Body of pancreas (tissue), 4 donors: Measurements from ENCODE around the gene CDC42EP5.
"Not testable (repeated sequence)": the region's sequence is repeated elsewhere in the genome, so short reads cannot be mapped to it uniquely, and the experiment has no call there.

Experiments used
- POLR2A ChIP-seq, 3 donors: fragments of 450-650 bp; IDR thresholded peaks; one replicate each; pipeline ENCODE4 v1.6.1; 2016; ENCODE audit warnings: antibody characterized with exemption in 3 of 3, mild to moderate bottlenecking in 2 of 3
- TF ChIP-seq, protein P1 (sequence below), 7 experiments: fragments of 450-650 bp in 4 of 7; fragments of 200-600 bp in 3 of 7; sonication (generic) in 3 of 7; IDR thresholded peaks; one replicate each; pipeline ENCODE4 v1.5.1; 2016 to 2019; ENCODE audit warnings: antibody characterized with exemption in 7 of 7

DNA sequence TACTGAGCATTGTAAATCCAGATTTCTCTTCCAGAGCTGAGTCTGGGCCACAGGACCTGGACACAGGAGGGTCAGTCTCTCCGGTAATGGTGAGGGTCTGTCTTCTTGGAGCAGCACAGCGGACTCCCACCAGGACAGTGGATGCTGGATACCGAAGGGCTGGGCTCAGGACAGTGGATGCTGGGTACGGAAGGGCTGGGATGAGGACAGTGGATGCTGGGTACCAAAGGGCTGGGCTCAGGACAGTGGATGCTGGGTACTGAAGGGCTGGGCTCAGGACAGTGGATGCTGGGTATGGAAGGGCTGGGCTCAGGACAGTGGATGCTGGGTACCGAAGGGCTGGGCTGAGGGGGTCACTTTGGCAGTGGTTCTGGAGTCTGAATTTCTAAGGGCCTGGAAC is 20.0 kb upstream of the CDC42EP5 start:
- TF ChIP-seq, protein P1, sequence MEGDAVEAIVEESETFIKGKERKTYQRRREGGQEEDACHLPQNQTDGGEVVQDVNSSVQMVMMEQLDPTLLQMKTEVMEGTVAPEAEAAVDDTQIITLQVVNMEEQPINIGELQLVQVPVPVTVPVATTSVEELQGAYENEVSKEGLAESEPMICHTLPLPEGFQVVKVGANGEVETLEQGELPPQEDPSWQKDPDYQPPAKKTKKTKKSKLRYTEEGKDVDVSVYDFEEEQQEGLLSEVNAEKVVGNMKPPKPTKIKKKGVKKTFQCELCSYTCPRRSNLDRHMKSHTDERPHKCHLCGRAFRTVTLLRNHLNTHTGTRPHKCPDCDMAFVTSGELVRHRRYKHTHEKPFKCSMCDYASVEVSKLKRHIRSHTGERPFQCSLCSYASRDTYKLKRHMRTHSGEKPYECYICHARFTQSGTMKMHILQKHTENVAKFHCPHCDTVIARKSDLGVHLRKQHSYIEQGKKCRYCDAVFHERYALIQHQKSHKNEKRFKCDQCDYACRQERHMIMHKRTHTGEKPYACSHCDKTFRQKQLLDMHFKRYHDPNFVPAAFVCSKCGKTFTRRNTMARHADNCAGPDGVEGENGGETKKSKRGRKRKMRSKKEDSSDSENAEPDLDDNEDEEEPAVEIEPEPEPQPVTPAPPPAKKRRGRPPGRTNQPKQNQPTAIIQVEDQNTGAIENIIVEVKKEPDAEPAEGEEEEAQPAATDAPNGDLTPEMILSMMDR (IDR thresholded peaks at IDR 0.05): not testable (repeated sequence)
- TF ChIP-seq POLR2A (IDR thresholded peaks at IDR 0.05): not testable (repeated sequence)
